HEK293 (cell line): ENCODE measurements around the gene DCAF4.

Experiments
- CTCF ChIA-PET: fragments of 350-600 bp; formaldehyde crosslinking; extraction: SDS; loops from one replicate; lab custom pipeline; 2021; ENCODE audit warnings: antibody characterized with exemption; lab: Yijun Ruan, JAX
- POLR2A ChIA-PET: fragments of 300-600 bp; formaldehyde crosslinking; extraction: SDS; loops from one replicate; lab custom pipeline; 2020; ENCODE audit warnings: antibody characterized with exemption, inconsistent platforms; lab: Yijun Ruan, JAX
- H3K27ac ChIP-seq: fragments of 200-500 bp; sonication (Bioruptor generic); 2 replicates; pipeline ENCODE4 v1.5.1; 2014; ENCODE audit warnings: low read depth, low read length, control low read depth, inconsistent platforms; ENCODE audit errors: extremely low read depth
- H3K36me3 ChIP-seq, 2 experiments: fragments of 200-500 bp in 1 of 2; sonication (Bioruptor generic) in 1 of 2; 1 replicate in 1 of 2; 2 replicates in 1 of 2; pipeline ENCODE4 v1.5.1; 2014 to 2017; ENCODE audit warnings: inconsistent platforms in 2 of 2, low read length in 2 of 2; ENCODE audit not compliant: control insufficient read depth in 2 of 2, insufficient read depth in 1 of 2
- H3K4me1 ChIP-seq: fragments of 200-500 bp; sonication (Bioruptor generic); 2 replicates; pipeline ENCODE4 v1.5.1; 2014; ENCODE audit warnings: mild to moderate bottlenecking, low read length, inconsistent platforms; ENCODE audit not compliant: control insufficient read depth, insufficient read depth
- H3K4me3 ChIP-seq: 2 replicates; pipeline ENCODE4 v1.5.1; 2011; ENCODE audit warnings: low read depth, mild to moderate bottlenecking, control low read depth, low read length, moderate library complexity
- H3K9me3 ChIP-seq: fragments of 200-500 bp; sonication (Bioruptor generic); 2 replicates; pipeline ENCODE4 v1.5.1; 2014; ENCODE audit warnings: low read depth, low read length, inconsistent platforms; ENCODE audit not compliant: control insufficient read depth, insufficient read depth
- PRDM10 ChIP-seq: fragments of 450-650 bp; formaldehyde crosslinking; IDR thresholded peaks from 2 replicates; pipeline ENCODE4 v1.5.1; 2016; ENCODE audit warnings: missing biosample characterization, missing genetic modification characterization
- ZBTB10 ChIP-seq: fragments of 450-650 bp; formaldehyde crosslinking; IDR thresholded peaks from 2 replicates; pipeline ENCODE4 v1.5.1; 2016; ENCODE audit warnings: missing biosample characterization, missing genetic modification characterization
- ZBTB48 ChIP-seq: fragments of 450-650 bp; formaldehyde crosslinking; IDR thresholded peaks from 2 replicates; pipeline ENCODE4 v1.5.1; 2016; ENCODE audit warnings: missing biosample characterization, missing genetic modification characterization
- ZNF157 ChIP-seq: fragments of 450-650 bp; formaldehyde crosslinking; IDR thresholded peaks from 2 replicates; pipeline ENCODE4 v1.5.1; 2016; ENCODE audit warnings: missing biosample characterization, missing genetic modification characterization
- ZNF174 ChIP-seq: fragments of 450-650 bp; formaldehyde crosslinking; IDR thresholded peaks from 2 replicates; pipeline ENCODE4 v1.5.0; 2017; ENCODE audit warnings: missing biosample characterization, mild to moderate bottlenecking, missing genetic modification characterization
- ZNF175 ChIP-seq: fragments of 450-650 bp; formaldehyde crosslinking; IDR thresholded peaks from 2 replicates; pipeline ENCODE4 v1.5.1; 2016; ENCODE audit warnings: missing biosample characterization, missing genetic modification characterization
- ZNF266 ChIP-seq: fragments of 450-650 bp; formaldehyde crosslinking; IDR thresholded peaks from 2 replicates; pipeline ENCODE4 v1.5.1; 2016; ENCODE audit warnings: missing biosample characterization, missing genetic modification characterization, low read depth
- ZNF398 ChIP-seq: fragments of 450-650 bp; formaldehyde crosslinking; IDR thresholded peaks from 2 replicates; pipeline ENCODE4 v1.5.1; 2017; ENCODE audit warnings: missing biosample characterization, missing genetic modification characterization
- ZNF501 ChIP-seq: fragments of 450-650 bp; formaldehyde crosslinking; IDR thresholded peaks from 2 replicates; pipeline ENCODE4 v1.5.1; 2016; ENCODE audit warnings: missing biosample characterization, missing genetic modification characterization
- ZNF510 ChIP-seq: fragments of 450-650 bp; formaldehyde crosslinking; IDR thresholded peaks from 2 replicates; pipeline ENCODE4 v1.5.1; 2018; ENCODE audit warnings: mild to moderate bottlenecking, missing genetic modification characterization, missing biosample characterization; ENCODE audit not compliant: insufficient replicate concordance
- ZNF548 ChIP-seq: fragments of 450-650 bp; formaldehyde crosslinking; IDR thresholded peaks from 2 replicates; pipeline ENCODE4 v1.5.1; 2016; ENCODE audit warnings: missing biosample characterization, missing genetic modification characterization
- ZNF654 ChIP-seq: fragments of 450-650 bp; formaldehyde crosslinking; IDR thresholded peaks from 2 replicates; pipeline ENCODE4 v1.5.1; 2016; ENCODE audit warnings: low read depth, missing biosample characterization, missing genetic modification characterization
- ZNF692 ChIP-seq: fragments of 450-650 bp; formaldehyde crosslinking; IDR thresholded peaks from 2 replicates; pipeline ENCODE4 v1.5.1; 2016; ENCODE audit warnings: missing biosample characterization, missing genetic modification characterization

Gene DCAF4

GRCh38 chr14:72941286-72941985 lies 15.2 kb downstream of the DCAF4 start:
- ChIA-PET CTCF (interaction anchor here (0.7 kb wide), 1 partner anchor 155 kb away, joined by 5 read pairs; no protein-coding TSS in a partner anchor), POLR2A (no interaction called here)
- TF ChIP-seq ZNF548 (tag by site-specific recombination) (no peak), ZBTB48 (tag by site-specific recombination) (no peak), ZNF398 (tag by site-specific recombination) (no peak), ZNF501 (tag by site-specific recombination) (no peak), ZNF692 (tag by site-specific recombination) (no peak), ZNF175 (tag by site-specific recombination) (no peak), ZNF174 (tag by site-specific recombination) (no peak), ZBTB10 (tag by site-specific recombination) (no peak), ZNF266 (tag by site-specific recombination) (no peak), ZNF157 (tag by site-specific recombination) (no peak)
- H3K36me3 ChIP-seq: peaks cover 7 to 79% of the 10 kb centered on the region in 2 experiments; a peak in 2 of 3 replicates
- no peak overlapping the region for H3K4me3 ChIP-seq
- no peaks in the 10 kb centered on the region for H3K4me1 ChIP-seq
- no peaks in the 10 kb centered on the region for H3K9me3 ChIP-seq
- no peak overlapping the region for H3K27ac ChIP-seq

GRCh38 chr14:72942934-72943333 lies 16.7 kb downstream of the DCAF4 start:
- Histone ChIP-seq H3K9me3 (no peaks in the 10 kb centered on the region), H3K36me3 (peaks cover 7 to 90% of the 10 kb centered on the region in 2 experiments; a peak in 2 of 3 replicates), H3K4me3 (no peak overlapping the region), H3K4me1 (no peaks in the 10 kb centered on the region), H3K27ac (no peak overlapping the region)
- ChIA-PET POLR2A (no interaction called here), CTCF (interaction anchor here (0.8 to 1.0 kb wide), 2 partner anchors 15 to 426 kb away, joined by 3 read pairs; no protein-coding TSS in a partner anchor)
- TF ChIP-seq ZNF510 (tag by site-specific recombination): no peak
- TF ChIP-seq ZNF654 (tag by site-specific recombination): 0 out of 2 replicates have a peak, but pooled peaks have one; percentile 6
- TF ChIP-seq PRDM10: no peak
